Liver (tissue), 9 donors: ENCODE results near the gene CACNB4. TPM values are rescaled to one million over a fixed set of nuclear protein-coding genes. Genes with fewer than 3 reads are reported as not detected.
"Not testable (repeated sequence)": the region's sequence is repeated elsewhere in the genome, so short reads cannot be mapped to it uniquely, and the experiment has no call there.

Source experiments
- DNase-seq: peaks from one replicate; pipeline ENCODE4 v3.0.0-alpha.2; 2017; ENCODE audit warnings: low spot score
- H3K27ac ChIP-seq, 2 donors: one replicate each; pipeline ENCODE4 v1.7.0; 2013; ENCODE audit warnings: inconsistent platforms in 2 of 2, low read length in 2 of 2, control low read depth in 1 of 2, low read depth in 1 of 2, mild to moderate bottlenecking in 1 of 2
- H3K27me3 ChIP-seq, 4 donors: one replicate each; pipeline versions ENCODE4 v1.6.1 to v1.7.0; 2013; ENCODE audit warnings: low read length in 3 of 4, inconsistent platforms in 1 of 4, mild to moderate bottlenecking in 1 of 4, moderate library complexity in 1 of 4; ENCODE audit not compliant: control insufficient read depth in 4 of 4, insufficient read depth in 4 of 4
- H3K36me3 ChIP-seq, 4 donors: one replicate each; pipeline versions ENCODE4 v1.6.1 to v1.7.0; 2013; ENCODE audit warnings: low read length in 3 of 4, mild to moderate bottlenecking in 3 of 4, low read depth in 1 of 4, moderate library complexity in 1 of 4; ENCODE audit not compliant: control insufficient read depth in 4 of 4, insufficient read depth in 3 of 4
- H3K4me1 ChIP-seq, 4 donors: one replicate each; pipeline versions ENCODE4 v1.6.1 to v1.7.0; 2013; ENCODE audit warnings: low read length in 3 of 4, mild to moderate bottlenecking in 3 of 4, moderate library complexity in 1 of 4; ENCODE audit not compliant: control insufficient read depth in 4 of 4, insufficient read depth in 4 of 4
- H3K4me3 ChIP-seq, 3 donors: one replicate each; pipeline versions ENCODE4 v1.6.1 to v1.7.0; 2013; ENCODE audit warnings: low read length in 3 of 3, control low read depth in 1 of 3, low read depth in 1 of 3, mild to moderate bottlenecking in 1 of 3
- H3K9ac ChIP-seq, 2 donors: one replicate each; pipeline ENCODE4 v1.7.0; 2013; ENCODE audit warnings: low read length in 2 of 2, mild to moderate bottlenecking in 2 of 2, moderate library complexity in 2 of 2, control low read depth in 1 of 2, low read depth in 1 of 2
- H3K9me3 ChIP-seq, 4 donors: one replicate each; pipeline versions ENCODE4 v1.6.1 to v1.7.0; 2013; ENCODE audit warnings: low read length in 3 of 4; ENCODE audit not compliant: control insufficient read depth in 4 of 4
- ATF3 ChIP-seq: IDR thresholded peaks from 2 replicates; pipeline ENCODE4 v1.6.1; 2016; ENCODE audit warnings: antibody characterized with exemption
- EGR1 ChIP-seq, 2 donors: IDR thresholded peaks; 2 replicates each; pipeline ENCODE4 v1.6.1; 2016 to 2018; ENCODE audit warnings: antibody characterized with exemption in 2 of 2, low read depth in 2 of 2
- FOXA1 ChIP-seq: IDR thresholded peaks from 2 replicates; pipeline ENCODE4 v1.6.1; 2016; ENCODE audit warnings: antibody characterized with exemption
- FOXA2 ChIP-seq: IDR thresholded peaks from 2 replicates; pipeline ENCODE4 v1.6.1; 2016; ENCODE audit warnings: antibody characterized with exemption
- GABPA ChIP-seq, 2 donors: IDR thresholded peaks in 1 of 2; conservative IDR thresholded peaks in 1 of 2; 2 replicates each; pipeline ENCODE4 v1.6.1; 2016; ENCODE audit warnings: antibody characterized with exemption in 2 of 2, mild to moderate bottlenecking in 1 of 2, moderate library complexity in 1 of 2
- HNF4A ChIP-seq, 2 donors: conservative IDR thresholded peaks; 2 replicates each; pipeline ENCODE4 v1.6.1; 2016; ENCODE audit warnings: antibody characterized with exemption in 2 of 2, mild to moderate bottlenecking in 2 of 2
- HNF4G ChIP-seq: IDR thresholded peaks from 2 replicates; pipeline ENCODE4 v1.6.1; 2016; ENCODE audit warnings: antibody characterized with exemption
- JUND ChIP-seq, 2 donors: IDR thresholded peaks; 2 replicates each; pipeline ENCODE4 v1.6.1; 2016; ENCODE audit warnings: antibody characterized with exemption in 2 of 2
- MAX ChIP-seq: IDR thresholded peaks from 2 replicates; pipeline ENCODE4 v1.6.1; 2016; ENCODE audit warnings: antibody characterized with exemption
- NR2F2 ChIP-seq: IDR thresholded peaks from 2 replicates; pipeline ENCODE4 v1.6.1; 2016; ENCODE audit warnings: antibody characterized with exemption
- RAD21 ChIP-seq, 2 donors: IDR thresholded peaks; 2 replicates each; pipeline ENCODE4 v1.6.1; 2016; ENCODE audit warnings: antibody characterized with exemption in 2 of 2, mild to moderate bottlenecking in 2 of 2
- REST ChIP-seq: IDR thresholded peaks from 2 replicates; pipeline ENCODE4 v1.6.1; 2016; ENCODE audit warnings: antibody characterized with exemption, mild to moderate bottlenecking
- RXRA ChIP-seq, 2 donors: IDR thresholded peaks; 2 replicates each; pipeline ENCODE4 v1.6.1; 2017 to 2018; ENCODE audit warnings: antibody characterized with exemption in 2 of 2, mild to moderate bottlenecking in 1 of 2
- SP1 ChIP-seq: IDR thresholded peaks from 2 replicates; pipeline ENCODE4 v1.6.1; 2018; ENCODE audit warnings: antibody characterized with exemption, mild to moderate bottlenecking
- TAF1 ChIP-seq: conservative IDR thresholded peaks from 2 replicates; pipeline ENCODE4 v1.6.1; 2016; ENCODE audit warnings: antibody characterized with exemption, mild to moderate bottlenecking
- YY1 ChIP-seq: IDR thresholded peaks from 2 replicates; pipeline ENCODE4 v1.6.1; 2016; ENCODE audit warnings: antibody characterized with exemption, mild to moderate bottlenecking
- ZBTB33 ChIP-seq: IDR thresholded peaks from 2 replicates; pipeline ENCODE4 v1.6.1; 2016; ENCODE audit warnings: antibody characterized with exemption
- WGBS: extraction: QIAGEN DNeasy Blood & Tissue Kit; methylation state at CpG from one replicate; pipeline ENCODE4 v1.1.7; 2013; 5-methylcytosine and 5-hydroxymethylcytosine counted together
- polyA plus RNA-seq, 2 donors: library from polyadenylated mRNA; stranded (reverse) in 1 of 2; unstranded in 1 of 2; fragments of 200-250 nt in 1 of 2; fragments of >200 nt in 1 of 2; fragmentation: Nextera tagmentation in 1 of 2; extraction: Ambion mirVana in 1 of 2; gene quantifications; one replicate each; pipeline versions ENCODE4 v1.2.1 to v1.2.3, GENCODE V29; 2013 to 2015
- total RNA-seq, 2 donors: library from RNA; depleted of rRNA; stranded (reverse); fragments of >200 nt; gene quantifications; one replicate each; pipeline ENCODE4 v1.2.3, GENCODE V29; 2014
- TF ChIP-seq, protein P1 (sequence below): fragments of 150-350 bp; IDR thresholded peaks from 2 replicates; pipeline ENCODE4 v1.5.1; 2017; ENCODE audit warnings: improper control_type of control experiment, low read depth, low read length; ENCODE audit not compliant: missing input control
- donor health status: healthy.
- donor health status: healthy.
- donor health status: healthy.
- donor health status: healthy.
- donor health status: healthy.

The CACNB4 gene
- total and polyA plus RNA-seq, 4 donors = 0.02 to 0.50 (median 0.21) TPM

GRCh38 chr2:151943461-151943860 is 155.4 kb downstream of the CACNB4 start:
- no peaks in the 10 kb centered on the region for H3K9me3 ChIP-seq
- H3K27me3 ChIP-seq = no peaks in the 10 kb centered on the region
- no peak for TF ChIP-seq EGR1 (IDR thresholded peaks at IDR 0.05; ENCODE audit: low read depth in 2 of 2)
- TF ChIP-seq JUND (IDR thresholded peaks at IDR 0.05) = no peak
- no peak for TF ChIP-seq NR2F2
- no peak for TF ChIP-seq RXRA (IDR thresholded peaks at IDR 0.05)
- TF ChIP-seq ZBTB33 = no peak
- TF ChIP-seq, protein P1, sequence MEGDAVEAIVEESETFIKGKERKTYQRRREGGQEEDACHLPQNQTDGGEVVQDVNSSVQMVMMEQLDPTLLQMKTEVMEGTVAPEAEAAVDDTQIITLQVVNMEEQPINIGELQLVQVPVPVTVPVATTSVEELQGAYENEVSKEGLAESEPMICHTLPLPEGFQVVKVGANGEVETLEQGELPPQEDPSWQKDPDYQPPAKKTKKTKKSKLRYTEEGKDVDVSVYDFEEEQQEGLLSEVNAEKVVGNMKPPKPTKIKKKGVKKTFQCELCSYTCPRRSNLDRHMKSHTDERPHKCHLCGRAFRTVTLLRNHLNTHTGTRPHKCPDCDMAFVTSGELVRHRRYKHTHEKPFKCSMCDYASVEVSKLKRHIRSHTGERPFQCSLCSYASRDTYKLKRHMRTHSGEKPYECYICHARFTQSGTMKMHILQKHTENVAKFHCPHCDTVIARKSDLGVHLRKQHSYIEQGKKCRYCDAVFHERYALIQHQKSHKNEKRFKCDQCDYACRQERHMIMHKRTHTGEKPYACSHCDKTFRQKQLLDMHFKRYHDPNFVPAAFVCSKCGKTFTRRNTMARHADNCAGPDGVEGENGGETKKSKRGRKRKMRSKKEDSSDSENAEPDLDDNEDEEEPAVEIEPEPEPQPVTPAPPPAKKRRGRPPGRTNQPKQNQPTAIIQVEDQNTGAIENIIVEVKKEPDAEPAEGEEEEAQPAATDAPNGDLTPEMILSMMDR = no peak
- no peak for TF ChIP-seq FOXA1
- TF ChIP-seq RAD21 (IDR thresholded peaks at IDR 0.05) = no peak
- no peak for TF ChIP-seq GABPA (IDR thresholded peaks at IDR 0.05 in 1 of 2, conservative IDR thresholded peaks at IDR 0.05 in 1 of 2)
- no peak for TF ChIP-seq MAX
- no peak for TF ChIP-seq HNF4G
- TF ChIP-seq YY1 = no peak
- no peak for TF ChIP-seq TAF1
- no peak for TF ChIP-seq SP1
- no peak for TF ChIP-seq ATF3
- TF ChIP-seq HNF4A (conservative IDR thresholded peaks at IDR 0.05) = no peak
- no peak for TF ChIP-seq FOXA2
- no peak for TF ChIP-seq REST
- no peaks in the 10 kb centered on the region for H3K36me3 ChIP-seq
- no peak overlapping the region for H3K4me3 ChIP-seq
- H3K27ac ChIP-seq = no peak overlapping the region
- no peak for DNase-seq
- WGBS = 89% methylated on average over 1 of the region's 1 CpG
- no peak overlapping the region for H3K9ac ChIP-seq
- H3K4me1 ChIP-seq = peaks cover 0 to 6% (median 0%) of the 10 kb centered on the region in 4 donors

DNA sequence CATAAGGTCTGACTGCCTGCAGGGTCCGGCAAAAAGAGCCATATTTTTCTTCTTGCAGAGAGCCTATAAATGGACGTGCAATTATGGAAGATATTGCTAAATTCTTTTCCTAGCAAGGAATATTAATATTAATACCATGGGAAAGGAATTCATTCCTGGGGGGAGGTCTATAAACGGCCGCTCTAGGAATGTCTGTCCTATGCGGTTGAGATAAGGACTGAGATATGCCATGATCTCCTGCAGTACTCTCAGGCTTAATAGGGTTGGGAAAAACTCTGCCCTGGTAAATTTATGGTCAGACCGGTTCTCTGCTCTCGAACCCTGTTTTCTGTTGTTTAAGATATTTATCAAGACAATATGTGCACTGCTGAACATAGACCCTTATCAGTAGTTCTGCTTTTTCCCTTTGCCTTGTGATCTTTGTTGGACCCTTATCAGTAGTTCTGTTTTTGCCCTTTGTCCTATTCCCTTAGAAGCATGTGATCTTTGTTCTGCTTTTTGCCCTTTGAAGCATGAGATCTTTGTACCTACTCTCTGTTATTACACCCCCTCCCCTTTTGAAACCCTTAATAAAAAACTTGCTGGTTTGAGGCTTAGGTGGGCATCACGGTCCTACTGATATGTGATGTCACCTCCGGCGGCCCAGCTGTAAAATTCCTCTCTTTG is 156.2 kb downstream of the CACNB4 start:
- not testable (repeated sequence) for H3K9ac ChIP-seq, H3K27me3 ChIP-seq, H3K4me3 ChIP-seq, H3K9me3 ChIP-seq, H3K36me3 ChIP-seq, DNase-seq, H3K4me1 ChIP-seq, H3K27ac ChIP-seq
- WGBS = 93% methylated on average over 10 of the region's 10 CpGs
